ENCODE measurements around the gene YBX3.
A peak's percentile ranks its signal among the peaks of the same experiment; 100 is the strongest.

The YBX3 gene

DNA sequence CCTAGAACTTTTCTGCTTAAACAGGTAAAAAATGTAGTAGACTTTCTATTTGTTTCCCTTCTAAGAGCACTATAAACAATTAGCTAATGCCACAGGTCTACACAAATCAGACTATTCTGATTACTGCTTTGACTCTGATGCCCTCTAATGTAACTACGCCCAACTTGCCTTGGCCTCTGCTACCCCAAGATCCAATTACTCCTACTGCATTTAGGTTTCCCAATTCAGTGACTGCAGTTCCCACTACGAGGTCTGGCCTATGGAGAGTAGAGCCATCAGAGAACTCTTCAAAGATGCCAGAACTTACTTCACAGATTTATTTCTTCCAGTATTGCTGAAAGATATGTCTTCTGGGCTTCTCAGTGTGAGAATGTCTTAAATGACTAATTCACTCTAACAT lies 34.0 kb downstream of the YBX3 start:
- no peak for DNase-seq (ENCODE audit: low read depth)
- H3K4me3 ChIP-seq (ENCODE audit: low read depth, low read length), result no peak overlapping the region

DNA sequence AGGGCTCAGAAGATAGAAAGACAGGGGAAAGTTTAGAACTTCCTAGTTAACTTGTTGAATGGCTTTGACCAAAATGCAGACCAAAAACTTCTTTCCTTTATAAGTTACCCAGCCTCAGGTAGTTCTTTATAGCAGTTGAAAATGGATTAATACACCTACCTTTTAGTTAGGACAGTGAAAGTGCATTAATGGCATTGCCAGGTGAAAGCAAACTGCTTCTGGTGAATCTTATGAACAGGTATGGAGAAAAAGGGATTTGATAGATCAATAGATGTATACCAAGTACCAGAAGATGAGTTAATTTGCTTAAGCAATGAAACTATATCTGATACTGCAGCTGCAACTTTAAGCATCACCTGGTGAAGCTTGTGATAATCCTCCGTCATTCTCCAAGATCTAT lies 35.1 kb downstream of the YBX3 start:
- no peak for DNase-seq (ENCODE audit: low read depth)

DNA sequence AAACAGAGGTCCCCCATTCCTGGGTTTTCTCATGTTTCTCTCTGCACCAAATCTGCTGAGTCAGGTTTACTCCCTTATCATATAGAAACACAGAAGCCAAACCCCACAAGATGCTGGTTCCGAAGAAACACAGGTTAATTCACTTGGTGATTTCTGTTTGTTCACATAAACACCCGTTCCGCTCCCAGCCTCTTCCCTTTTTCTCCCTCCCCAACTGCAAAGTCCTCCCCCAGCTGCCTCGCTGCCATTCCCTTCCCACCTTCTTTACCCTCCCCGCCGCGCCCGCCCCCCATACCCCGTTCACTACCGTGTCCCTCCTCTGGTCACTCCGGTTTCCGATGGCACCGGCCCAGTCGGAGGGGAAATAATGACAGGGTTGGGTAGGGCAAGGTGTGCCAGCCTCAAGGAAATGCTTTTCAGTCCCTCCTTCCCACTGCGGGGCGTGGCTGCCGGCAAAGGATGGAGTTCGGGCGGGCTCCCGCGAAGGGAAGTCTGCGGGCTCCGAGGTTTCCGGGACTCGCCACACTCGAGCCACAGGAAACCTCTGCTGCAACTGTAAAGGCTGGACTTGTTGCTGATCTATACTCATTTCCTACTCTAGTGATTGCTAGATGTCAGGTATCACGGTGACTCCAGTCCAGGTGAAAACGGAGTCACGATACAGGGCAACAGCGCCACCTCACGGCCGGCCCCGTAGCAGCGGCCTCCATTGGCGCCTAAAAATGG lies 49.3 kb downstream of the YBX3 start, which contains the start of gene STYK1:
Gene STYK1, minus strand, starts transcription at position 394 of the 726 bp plus-strand sequence. CDS start 39,434 bp downstream, outside the sequence.
- DNase-seq (ENCODE audit: low read depth), result no peak
- H3K4me3 ChIP-seq (ENCODE audit: low read depth, low read length), result peak within 1 kb of the TSS; percentile 53

More for the DNA sequence above, 35.1 kb downstream of the YBX3 start:
- no peak overlapping the region for H3K4me3 ChIP-seq (ENCODE audit: low read depth, low read length)

DNA sequence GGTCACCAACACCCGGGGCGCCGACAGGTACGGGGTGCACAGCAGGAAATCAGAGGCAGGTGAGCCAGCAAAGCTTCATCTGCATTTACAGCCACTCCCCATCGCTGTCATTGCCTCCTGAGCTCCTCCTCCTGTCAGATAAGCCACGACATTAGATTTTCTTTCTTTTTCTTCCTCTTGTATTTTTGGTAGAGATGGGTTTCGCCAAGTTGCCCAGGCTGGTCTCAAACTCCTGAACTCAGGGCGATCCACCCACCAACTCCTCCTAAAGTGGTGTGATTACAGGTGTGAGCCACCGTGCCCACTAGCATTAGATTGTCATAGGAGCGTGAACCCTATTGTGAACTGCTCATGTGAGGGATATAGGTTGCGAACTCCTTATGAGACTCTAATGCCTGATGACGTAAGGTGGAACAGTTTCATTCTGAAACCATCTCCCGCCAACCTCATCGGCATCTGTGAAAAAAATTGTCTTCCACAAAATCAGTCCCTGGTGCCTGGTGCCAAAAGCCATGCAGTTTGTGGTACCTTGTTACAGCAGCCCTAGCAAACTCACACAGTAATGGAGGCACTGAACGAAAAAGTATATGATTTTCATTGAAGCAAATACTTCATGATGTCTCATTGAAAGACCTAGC lies 50.8 kb downstream of the YBX3 start:
- DNase-seq (ENCODE audit: low read depth), result no peak
- H3K4me3 ChIP-seq (ENCODE audit: low read depth, low read length), result no peak overlapping the region

DNA sequence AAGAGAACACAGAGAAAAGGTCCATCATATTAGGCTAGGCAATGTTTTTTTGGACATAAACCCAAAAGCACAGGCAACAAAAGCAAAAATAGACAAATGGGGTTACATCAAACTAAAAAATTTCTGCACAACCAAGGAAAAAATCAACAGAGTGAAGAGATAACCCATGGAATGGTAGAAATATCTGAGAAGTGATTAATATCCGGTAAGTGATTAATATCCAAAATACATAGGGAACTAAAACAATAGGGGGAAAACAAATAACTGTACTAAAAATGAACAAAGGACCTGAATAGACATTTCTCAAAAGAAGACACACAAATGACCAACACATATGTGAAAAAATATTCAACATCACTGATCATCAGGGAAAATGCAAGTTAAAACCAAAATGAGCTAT lies 53.6 kb downstream of the YBX3 start:
- no peak overlapping the region for H3K4me3 ChIP-seq (ENCODE audit: low read depth, low read length)
- DNase-seq (ENCODE audit: low read depth), result no peak

DNA sequence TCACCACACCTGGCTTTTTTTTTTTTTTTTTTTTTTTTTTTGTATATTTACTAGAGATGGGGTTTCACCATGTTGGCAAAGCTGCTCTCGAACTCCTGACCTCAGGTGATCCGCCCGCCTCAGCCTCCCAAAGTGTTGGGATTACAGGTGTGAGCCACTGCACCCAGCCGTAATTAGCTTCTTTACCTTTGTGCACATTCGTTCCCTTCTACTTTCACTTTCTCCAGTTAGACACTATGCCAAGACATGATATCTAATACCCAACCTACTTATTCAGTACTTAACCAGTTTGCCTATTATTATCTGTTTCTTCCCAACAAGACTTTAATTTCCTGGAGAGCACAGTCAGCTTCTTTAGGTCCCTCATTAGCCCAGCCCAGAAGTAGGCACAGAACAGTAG lies 54.6 kb downstream of the YBX3 start:
- H3K4me3 ChIP-seq (ENCODE audit: low read depth, low read length), result no peak overlapping the region
- no peak for DNase-seq (ENCODE audit: low read depth)

DNA sequence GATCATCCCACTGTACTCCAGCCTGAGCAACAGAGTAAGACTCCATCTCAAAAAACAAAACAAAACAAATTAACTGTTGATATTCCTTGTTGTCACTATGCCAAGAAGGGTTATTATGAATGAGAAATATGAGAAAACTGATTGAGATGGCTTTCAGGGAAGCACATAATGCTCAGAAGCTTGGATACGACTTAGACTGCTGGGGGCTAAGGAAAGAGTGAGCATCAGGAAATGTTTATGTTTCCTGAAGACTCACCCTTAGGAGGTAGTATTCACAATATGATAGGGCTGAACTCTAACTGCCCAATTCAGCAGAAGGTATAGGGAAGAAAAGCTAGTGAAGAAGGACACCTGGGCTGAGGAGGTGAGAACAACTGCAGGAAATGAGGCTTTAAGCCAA lies 55.5 kb downstream of the YBX3 start:
- no peak for DNase-seq (ENCODE audit: low read depth)
- H3K4me3 ChIP-seq (ENCODE audit: low read depth, low read length), result no peak overlapping the region

DNA sequence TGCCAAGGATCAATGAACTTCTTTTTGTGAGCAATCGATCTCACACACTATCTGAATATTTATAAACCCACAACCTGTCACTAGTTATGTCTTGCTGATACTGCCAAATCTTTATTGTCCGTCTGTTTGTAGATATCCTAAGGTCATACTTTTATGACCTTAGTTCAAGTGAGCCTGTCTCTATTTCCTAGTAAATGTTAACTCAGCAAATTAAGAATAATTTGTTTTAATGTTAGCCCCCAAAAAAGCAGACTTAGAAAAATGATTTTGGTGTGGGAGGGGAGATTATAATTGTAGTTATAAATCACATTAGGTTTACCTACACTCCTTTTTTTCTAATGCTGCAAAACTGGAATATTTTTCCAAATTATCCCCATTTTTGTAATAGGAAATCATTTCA lies 58.6 kb downstream of the YBX3 start:
- H3K4me3 ChIP-seq (ENCODE audit: low read depth, low read length), result no peak overlapping the region
- DNase-seq (ENCODE audit: low read depth), result no peak

DNA sequence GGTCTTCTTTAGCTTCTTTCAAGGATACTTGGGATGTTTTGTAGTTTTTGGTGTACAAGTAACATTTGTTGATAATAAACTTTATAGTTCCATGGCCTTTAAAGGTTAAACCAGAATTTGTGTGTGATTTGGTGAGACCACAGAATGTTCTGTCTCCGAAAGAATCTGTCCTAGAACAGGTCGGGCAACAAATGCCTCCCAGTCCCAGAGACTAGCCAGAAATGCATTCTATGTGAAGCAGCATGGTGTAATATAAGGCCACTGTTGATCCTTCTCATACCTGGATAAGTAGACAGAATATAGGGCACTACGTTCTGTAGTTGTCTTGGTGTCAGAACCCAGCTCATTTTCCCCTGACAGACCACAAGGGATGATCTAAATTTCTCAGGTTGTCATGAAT lies 59.3 kb downstream of the YBX3 start:
- no peak overlapping the region for H3K4me3 ChIP-seq (ENCODE audit: low read depth, low read length)
- DNase-seq (ENCODE audit: low read depth), result no peak

DNA sequence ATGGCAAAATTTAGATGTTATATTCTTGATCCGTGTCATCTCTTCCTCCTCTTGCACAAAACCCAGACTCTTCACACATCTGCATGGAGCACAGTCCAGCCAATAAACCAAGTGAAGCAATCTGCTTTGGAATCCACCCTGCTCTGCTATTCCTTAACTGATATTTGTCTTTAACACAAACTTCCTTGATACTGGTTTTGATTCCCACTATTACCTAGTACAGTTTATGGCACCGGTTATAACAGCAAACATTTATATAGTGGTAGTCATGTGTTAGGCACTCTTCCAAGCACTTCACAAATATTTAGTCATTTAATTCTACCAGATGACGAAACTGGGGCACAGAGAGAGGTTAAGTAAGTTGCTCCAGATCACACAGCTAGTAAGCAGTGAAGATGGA lies 61.8 kb downstream of the YBX3 start:
- H3K4me3 ChIP-seq (ENCODE audit: low read depth, low read length), result no peak overlapping the region
- DNase-seq (ENCODE audit: low read depth), result no peak

DNA sequence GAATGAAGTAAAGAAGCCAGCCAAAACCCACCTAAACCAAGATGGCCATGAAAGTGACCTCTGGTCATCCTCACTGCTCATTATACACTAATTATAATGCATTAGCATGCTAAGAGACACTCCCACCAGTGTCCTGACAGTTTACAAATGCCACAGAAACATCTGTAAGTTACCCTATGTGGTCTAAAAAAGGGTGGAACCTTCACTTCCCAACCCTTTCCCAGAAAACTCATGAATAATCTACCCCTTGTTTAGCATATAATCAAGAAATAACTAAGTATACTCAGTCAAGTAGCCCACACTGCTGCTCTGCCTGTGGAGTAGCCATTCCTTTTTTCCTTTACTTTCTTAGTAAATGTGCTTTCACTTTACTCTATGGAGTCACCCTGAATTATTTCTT lies 69.1 kb downstream of the YBX3 start:
- H3K4me3 ChIP-seq (ENCODE audit: low read depth, low read length), result no peak overlapping the region
- no peak for DNase-seq (ENCODE audit: low read depth)

DNA sequence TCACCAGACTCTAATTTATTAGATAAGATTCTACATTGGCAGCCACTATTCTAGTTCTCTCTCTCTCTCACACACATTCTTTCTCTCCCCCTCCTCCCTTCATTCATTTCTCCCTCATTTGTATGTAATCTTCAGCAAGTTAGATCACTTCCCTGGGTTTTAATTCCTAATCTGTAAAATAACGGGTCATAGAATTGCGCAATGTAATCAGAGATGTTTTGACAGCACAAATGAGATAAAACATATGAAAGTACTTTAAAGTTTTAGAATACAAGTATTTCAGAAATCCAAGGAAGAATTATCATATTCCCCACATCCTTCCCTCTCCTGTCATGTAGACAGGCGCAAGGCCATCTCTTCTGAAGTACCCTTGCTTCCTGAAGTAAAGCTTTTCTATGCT lies 70.9 kb downstream of the YBX3 start:
- H3K4me3 ChIP-seq (ENCODE audit: low read depth, low read length), result no peak overlapping the region
- no peak for DNase-seq (ENCODE audit: low read depth)
